ENCODE results near the gene MBL2. TPM values are rescaled to one million over a fixed set of nuclear protein-coding genes. Genes with fewer than 3 reads are reported as not detected.

The MBL2 gene
- total RNA-seq, 1 experiment from 2014 or later: not detected

DNA sequence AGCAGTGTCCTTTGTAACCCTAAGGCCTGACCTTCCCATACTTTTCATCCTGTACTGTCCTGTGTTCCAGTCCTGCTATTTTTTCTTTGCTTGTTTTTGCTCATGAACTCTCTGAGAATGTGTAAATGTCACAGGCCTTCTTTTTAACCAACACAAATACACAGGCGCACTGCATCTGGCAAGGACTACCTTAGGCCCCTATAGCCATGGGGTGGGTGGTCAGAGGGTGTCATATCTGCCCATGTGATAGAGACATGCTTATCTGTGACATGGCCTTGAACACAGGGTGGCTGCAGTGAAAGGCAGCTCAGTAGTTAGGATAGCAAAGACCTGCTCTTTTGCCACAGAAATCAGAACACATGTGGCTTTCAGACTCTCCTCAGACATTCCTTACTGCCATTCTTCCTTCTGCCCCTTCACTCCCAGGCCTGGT is 3.9 kb upstream of the MBL2 start (continued):
- TF ChIP-seq, protein P1, sequence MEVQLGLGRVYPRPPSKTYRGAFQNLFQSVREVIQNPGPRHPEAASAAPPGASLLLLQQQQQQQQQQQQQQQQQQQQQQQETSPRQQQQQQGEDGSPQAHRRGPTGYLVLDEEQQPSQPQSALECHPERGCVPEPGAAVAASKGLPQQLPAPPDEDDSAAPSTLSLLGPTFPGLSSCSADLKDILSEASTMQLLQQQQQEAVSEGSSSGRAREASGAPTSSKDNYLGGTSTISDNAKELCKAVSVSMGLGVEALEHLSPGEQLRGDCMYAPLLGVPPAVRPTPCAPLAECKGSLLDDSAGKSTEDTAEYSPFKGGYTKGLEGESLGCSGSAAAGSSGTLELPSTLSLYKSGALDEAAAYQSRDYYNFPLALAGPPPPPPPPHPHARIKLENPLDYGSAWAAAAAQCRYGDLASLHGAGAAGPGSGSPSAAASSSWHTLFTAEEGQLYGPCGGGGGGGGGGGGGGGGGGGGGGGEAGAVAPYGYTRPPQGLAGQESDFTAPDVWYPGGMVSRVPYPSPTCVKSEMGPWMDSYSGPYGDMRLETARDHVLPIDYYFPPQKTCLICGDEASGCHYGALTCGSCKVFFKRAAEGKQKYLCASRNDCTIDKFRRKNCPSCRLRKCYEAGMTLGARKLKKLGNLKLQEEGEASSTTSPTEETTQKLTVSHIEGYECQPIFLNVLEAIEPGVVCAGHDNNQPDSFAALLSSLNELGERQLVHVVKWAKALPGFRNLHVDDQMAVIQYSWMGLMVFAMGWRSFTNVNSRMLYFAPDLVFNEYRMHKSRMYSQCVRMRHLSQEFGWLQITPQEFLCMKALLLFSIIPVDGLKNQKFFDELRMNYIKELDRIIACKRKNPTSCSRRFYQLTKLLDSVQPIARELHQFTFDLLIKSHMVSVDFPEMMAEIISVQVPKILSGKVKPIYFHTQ (CRISPR knock-in tag; IDR thresholded peaks at IDR 0.05): no peak
- no peak for TF ChIP-seq ZNF423 (CRISPR knock-in tag; IDR thresholded peaks at IDR 0.05)

DNA sequence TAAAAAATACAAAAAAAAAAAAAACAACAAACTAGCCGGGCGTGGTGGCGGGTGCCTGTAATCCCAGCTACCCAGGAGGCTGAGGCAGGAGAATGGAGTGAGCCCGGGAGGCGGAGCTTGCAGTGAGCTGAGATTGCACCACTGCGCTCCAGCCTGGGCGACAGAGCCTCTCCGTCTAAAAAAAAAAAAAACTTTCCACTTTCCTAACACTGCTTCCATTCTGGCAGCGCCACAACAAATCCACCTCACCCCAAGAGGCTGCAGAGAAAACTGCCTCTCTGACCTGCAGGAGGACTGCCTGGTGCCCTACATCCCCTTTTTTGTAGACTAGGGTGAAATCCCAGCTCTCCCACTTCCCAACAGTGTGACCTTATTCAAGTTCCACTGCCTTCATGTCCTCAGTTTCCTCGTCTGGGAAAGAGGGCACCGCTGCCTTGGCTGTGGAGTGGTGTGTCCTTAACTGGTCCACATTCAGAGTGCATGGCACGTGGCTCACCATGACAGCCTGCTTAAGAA is 2.6 kb upstream of the MBL2 start:
- DNase-seq (ENCODE audit: low spot score) (no peak), ATAC-seq (no peak)
- H3K36me3 Mint-ChIP-seq: no peaks in the 10 kb centered on the region
- TF ChIP-seq HMGA2 (CRISPR knock-in tag; IDR thresholded peaks at IDR 0.05) (no peak), MYBL2 (CRISPR knock-in tag; IDR thresholded peaks at IDR 0.05) (no peak), KAT7 (CRISPR knock-in tag; IDR thresholded peaks at IDR 0.05; ENCODE audit: borderline replicate concordance) (no peak), ZNF423 (CRISPR knock-in tag; IDR thresholded peaks at IDR 0.05) (no peak), OVOL2 (CRISPR knock-in tag; IDR thresholded peaks at IDR 0.05; ENCODE audit: borderline replicate concordance) (no peak), FOXJ3 (CRISPR knock-in tag; IDR thresholded peaks at IDR 0.05; ENCODE audit: borderline replicate concordance) (no peak), E2F4 (CRISPR knock-in tag; IDR thresholded peaks at IDR 0.05; ENCODE audit: borderline replicate concordance, low read depth) (no peak), JUN (CRISPR knock-in tag; IDR thresholded peaks at IDR 0.05) (no peak), NR2C2 (CRISPR knock-in tag; IDR thresholded peaks at IDR 0.05) (no peak), NFE2L1 (CRISPR knock-in tag; IDR thresholded peaks at IDR 0.05) (no peak), ESRRA (CRISPR knock-in tag; IDR thresholded peaks at IDR 0.05; ENCODE audit: borderline replicate concordance) (no peak), ZNF671 (CRISPR knock-in tag; IDR thresholded peaks at IDR 0.05) (no peak), USF2 (CRISPR knock-in tag; IDR thresholded peaks at IDR 0.05) (no peak), GTF2I (CRISPR knock-in tag; conservative IDR thresholded peaks at IDR 0.05) (no peak), E2F1 (CRISPR knock-in tag; IDR thresholded peaks at IDR 0.05) (no peak), SMAD3 (CRISPR knock-in tag; IDR thresholded peaks at IDR 0.05; ENCODE audit: borderline replicate concordance) (no peak), STAT6 (CRISPR knock-in tag; conservative IDR thresholded peaks at IDR 0.05; ENCODE audit: low read depth) (no peak), IRF2 (CRISPR knock-in tag; IDR thresholded peaks at IDR 0.05; ENCODE audit: borderline replicate concordance, low read depth) (no peak)
- H3K27me3 Mint-ChIP-seq (ENCODE audit: low read depth): no peaks in the 10 kb centered on the region
- ChIA-PET CTCF (interaction anchor here (0.9 to 1.7 kb wide), 2 partner anchors 34 to 461 kb away, joined by 3 to 5 read pairs; partner anchors contain the start of gene DKK1), POLR2A (no interaction called here)
- H3K9me3 Mint-ChIP-seq: no peaks in the 10 kb centered on the region
- 0 out of 2 replicates have a peak, but pooled peaks cover 3% of the 10 kb centered on the region for H3K4me1 Mint-ChIP-seq
- H3K4me3 Mint-ChIP-seq: no peak overlapping the region
- H3K27ac Mint-ChIP-seq: no peak overlapping the region

Measured in WTC11 (cell line).